SIG-M5 treated with dmso at 0.1 percent for 504 hours (cell line): ENCODE data around the gene TSBP1.
"Not testable (repeated sequence)": the region's sequence is repeated elsewhere in the genome, so short reads cannot be mapped to it uniquely, and the experiment has no call there.

Source experiments
- DNase-seq: peaks from one replicate; lab custom pipeline; 2025; ENCODE audit not compliant: unreplicated experiment; lab: John Stamatoyannopoulos, UW

The TSBP1 gene

DNA sequence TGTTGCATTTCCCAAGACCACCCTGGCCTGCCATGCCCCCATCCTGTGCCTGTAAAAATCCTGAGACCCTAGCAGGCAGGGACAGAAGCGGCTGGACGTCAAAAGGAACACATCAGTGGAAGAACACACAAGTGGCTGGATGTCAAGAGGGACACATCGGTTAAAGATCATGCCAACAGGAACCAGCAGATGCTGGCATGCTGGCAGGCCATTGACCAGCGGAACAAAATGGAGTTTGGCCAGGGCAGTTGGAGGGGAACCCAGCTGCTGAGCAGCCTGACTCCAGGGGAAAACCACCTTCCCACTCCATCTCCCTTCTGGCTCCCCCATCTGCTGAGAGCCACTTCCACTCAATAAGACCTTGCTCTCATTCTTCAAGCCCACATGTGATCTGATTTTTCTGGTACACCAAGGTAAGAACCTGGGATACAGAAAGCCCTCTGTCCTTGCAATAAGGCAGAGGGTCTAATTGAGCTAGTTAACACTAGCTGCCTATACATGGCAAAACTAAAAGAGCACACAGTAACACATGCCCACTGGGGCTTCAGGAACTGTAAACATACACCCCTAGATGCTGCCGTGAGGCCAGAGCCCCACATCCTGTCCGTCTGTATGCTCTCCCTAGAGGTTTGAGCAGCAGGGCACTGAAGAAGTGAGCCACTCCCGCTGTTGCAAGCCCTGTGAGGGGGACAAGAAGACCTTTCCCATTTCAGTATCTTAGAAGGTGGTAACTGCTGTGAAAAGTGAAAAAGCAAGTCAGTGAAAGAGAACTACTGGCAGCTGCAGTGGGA is 4.2 kb upstream of the TSBP1 start:
- no peak for DNase-seq

DNA sequence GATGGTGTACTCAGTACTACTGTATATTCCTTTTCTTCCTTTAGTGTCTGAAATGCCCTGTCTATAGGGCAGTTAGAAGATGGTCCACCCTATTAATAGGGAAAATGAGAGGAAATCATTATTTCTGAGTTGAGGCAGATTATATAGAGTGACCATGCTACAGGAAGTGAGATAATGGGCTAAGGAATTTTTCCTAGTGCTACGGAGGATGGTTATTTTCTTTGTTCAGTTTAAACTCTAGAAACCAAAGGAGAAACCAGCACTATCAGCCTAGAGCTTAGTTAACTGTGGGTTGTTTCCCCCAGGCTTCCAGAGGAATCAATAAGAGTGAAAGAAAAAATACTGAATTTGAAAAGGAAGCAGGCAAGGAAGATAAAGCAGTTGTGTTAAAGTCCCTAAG is 474 bp downstream of the TSBP1 start:
- no peak for DNase-seq

DNA sequence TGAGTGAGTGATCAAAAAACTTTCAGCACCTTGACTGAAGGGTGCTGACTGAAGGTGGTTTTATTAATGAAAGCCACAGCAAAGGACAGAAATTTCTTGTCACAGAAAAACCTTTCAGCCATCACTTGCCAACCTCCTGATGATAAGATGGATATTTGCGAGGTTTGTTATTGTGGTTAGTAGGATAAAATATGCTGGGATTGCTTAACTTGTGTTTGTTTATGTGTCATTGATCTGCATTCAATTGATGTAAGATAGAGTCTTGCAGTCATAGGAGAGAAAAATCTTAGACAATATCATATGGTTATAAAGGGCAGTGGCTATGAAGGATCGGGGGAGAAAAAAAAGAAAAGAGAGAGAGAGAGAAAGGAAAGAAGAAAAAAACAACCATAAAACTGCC is 1.2 kb downstream of the TSBP1 start:
- DNase-seq: no peak

DNA sequence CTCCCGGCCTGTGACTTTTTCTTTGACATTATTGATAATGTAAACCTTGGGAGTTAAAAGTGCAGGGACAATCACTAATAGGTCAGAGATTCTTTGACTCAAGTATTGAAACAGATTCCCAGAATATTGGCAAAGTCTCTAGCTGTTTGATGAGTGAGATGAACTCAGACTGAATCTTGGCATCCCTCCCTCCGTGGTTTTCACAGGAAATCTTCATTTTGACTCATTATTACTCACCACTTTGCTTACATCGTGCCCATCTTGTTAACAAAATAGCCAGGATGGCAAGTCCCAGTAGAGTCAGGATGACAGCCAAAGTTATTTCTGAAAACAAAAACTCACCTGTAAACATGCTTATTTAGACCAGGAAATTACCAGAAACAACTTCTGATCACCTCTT is 2.0 kb downstream of the TSBP1 start:
- DNase-seq: no peak

DNA sequence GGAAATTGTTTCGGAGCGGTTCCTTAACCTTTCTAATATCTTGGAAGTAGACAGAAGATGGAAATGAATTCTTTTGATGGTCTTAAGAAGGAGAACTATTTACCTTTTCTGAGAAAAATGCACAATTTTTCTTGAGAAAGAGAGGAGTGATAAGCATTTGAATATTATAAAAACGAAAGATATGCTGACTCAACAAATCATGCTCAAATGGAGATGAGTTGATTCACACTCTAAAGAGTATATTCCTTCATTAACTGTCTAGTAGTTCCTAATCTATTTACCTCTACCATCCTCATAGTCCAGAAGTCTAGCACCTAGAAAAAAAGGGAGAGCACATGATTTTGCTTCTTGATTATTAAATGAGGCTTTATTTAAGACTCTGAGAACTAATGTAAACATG is 4.1 kb downstream of the TSBP1 start:
- DNase-seq: no peak

DNA sequence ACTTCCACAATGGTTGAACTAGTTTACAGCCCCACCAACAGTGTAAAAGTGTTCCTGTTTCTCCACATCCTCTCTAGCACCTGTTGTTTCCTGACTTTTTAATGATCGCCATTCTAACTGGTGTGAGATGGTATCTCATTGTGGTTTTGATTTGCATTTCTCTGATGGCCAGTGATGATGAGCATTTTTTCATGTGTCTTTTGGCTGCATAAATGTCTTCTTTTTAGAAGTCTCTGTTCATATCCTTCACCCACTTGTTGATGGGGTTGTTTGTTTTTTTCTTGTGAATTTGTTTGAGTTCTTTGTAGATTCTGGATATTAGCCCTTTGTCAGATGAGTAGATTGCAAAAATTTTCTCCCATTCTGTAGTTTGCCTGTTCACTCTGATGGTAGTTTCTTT is 12.5 kb downstream of the TSBP1 start:
- not testable (repeated sequence) for DNase-seq

DNA sequence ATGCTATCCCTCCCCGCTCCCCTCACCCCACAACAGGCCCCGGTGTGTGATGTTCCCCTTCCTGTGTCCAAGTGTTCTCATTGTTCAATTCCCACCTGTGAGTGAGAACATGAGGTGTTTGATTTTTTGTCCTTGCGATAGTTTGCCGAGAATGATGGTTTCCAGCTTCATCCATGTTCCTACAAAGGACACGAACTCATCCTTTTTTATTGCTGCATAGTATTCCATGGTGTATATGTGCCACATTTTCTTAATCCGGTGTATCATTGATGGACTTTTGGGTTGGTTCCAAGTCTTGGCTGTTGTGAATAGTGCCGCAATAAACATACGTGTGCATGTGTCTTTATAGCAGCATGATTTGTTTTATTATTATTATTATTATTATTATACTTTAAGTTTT is 13.2 kb downstream of the TSBP1 start:
- not testable (repeated sequence) for DNase-seq

DNA sequence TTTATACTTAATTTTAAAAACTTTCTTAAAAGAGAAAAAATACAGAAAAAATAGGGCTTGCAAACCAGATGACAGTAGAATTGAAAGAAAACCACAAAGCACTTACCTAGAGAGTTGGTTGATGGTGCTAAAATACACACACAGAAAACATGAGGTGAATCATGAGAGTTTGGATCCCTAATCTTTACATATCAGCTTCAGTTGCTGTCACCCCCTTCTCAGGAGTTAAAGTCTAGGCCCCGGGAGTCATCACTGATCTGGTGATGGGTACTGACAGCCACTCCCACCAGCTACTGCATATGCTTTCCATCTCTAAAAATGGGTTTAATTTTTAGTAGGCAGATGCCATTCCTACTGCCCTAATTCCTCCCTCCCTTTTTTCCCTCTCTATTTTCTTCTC is 16.7 kb downstream of the TSBP1 start:
- no peak for DNase-seq

DNA sequence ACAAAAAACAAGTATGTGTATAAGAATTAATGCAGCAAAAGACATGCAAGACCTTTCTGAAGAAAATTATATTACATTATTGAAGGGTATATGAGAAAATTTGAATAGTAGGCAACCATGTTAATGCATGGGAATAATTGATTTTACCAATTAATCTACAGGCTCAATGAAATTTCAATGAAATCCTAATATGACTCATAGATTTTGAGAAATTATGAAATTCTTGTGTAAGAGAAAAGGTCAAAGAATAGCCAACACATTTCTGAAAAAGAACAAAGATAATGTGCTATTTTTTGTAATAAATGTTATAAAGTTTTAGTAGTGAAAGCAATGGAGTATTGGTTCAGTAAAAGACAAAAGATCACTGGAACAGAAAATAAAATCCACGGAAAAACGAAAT is 18.4 kb downstream of the TSBP1 start:
- DNase-seq: no peak

DNA sequence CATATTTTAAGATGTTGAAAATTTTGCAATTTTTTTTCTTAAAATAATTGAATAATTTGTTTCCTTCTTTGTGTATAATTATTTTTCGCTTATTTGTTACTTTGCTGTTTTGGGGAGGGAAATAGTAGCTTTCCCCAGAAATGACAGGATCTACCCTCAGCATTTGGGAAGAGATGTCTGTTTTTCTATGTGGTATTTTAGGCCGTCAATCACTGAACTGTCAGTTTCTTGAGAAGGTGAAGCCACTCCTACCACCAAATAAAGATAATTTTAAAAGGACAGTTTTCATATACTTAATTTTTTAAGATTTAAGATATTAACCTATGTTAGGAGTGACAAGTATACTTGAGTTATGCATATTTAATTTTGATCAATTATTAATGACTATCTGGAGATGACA is 31.5 kb downstream of the TSBP1 start:
- no peak for DNase-seq

DNA sequence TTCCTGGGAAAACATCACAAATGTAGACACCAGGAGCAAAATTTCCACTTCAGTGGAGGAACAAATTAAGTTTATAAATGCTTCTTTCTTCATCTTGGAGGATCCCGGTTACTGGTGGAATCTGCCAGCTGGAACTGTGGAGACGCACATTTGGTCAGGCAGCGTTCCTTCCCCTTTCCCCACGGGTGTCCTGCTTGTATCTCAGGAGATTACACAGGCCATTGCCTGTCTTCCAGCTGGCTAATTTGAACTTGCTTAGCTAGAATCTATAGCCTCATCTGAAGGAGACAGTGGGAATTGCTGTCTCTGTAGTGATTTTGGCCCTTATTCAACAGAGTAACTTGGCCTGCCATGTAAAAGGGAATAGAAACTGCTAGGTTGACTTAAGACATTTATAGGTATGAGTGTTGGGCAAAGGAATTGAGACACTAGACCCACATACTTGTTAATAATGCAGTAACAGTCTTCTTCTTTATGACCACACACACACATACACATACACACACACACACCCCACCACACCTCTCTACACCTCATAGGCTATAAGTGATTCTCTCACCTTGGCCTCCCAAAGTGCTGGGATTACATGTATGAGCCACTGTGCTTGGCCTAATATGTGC is 34.4 kb downstream of the TSBP1 start:
- DNase-seq: no peak

DNA sequence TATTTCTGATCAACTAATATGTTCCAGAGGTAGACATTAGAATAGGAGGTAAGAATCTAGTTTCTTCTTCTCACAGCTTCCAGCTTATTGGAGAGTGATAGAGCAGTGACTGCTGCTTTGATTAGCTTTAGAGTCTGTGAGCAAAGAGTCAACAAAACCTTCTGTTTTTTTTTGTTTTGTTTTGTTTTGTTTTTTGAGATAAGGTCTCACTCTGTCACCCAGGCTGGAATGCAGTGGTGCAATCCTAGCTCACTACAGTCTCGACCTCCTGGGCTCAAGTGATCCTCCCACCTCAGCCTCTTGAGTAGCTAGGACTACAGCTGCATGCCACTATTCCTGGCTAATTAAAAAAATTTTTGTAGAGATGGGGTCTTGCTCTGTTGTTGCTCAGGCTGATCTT is 39.3 kb downstream of the TSBP1 start:
- no peak for DNase-seq

DNA sequence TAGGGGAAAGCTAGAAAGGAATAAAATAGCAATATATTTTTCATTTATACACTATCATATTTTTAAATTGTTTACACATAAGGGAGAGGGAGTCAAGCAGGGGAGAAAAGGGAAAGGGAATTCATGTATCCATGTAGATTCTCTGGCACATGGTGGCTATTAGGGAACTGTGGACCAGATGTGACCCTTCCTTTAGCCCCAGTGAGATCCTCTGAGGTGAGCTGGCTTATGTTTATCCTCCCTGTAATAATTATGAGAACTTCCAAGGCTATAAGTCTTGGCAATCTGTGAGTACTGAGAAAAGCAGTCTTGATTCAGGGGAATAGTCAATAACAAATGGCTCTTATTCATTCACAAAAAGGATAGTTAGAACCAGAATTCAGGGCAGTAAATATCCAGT is 42.6 kb downstream of the TSBP1 start:
- no peak for DNase-seq

DNA sequence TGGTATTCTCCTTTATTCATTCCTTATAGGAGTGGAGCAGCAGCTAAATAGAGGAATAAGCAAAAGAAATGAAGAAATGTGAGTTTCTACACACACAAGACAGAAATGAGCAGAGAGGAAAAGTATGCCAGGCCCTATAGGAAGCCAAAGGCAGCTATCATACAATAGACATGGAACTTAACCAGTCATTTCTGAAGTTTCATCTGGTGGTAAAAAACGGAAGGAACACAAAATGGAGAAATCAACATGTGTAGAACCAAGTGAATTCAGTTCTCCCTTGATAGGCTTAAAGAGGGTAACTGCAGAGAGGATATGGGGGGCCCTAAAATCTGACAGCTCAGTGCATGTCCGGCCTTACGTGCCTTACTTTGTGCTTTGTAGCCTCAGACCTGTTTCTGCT is 44.6 kb downstream of the TSBP1 start:
- peak; percentile 37 for DNase-seq

DNA sequence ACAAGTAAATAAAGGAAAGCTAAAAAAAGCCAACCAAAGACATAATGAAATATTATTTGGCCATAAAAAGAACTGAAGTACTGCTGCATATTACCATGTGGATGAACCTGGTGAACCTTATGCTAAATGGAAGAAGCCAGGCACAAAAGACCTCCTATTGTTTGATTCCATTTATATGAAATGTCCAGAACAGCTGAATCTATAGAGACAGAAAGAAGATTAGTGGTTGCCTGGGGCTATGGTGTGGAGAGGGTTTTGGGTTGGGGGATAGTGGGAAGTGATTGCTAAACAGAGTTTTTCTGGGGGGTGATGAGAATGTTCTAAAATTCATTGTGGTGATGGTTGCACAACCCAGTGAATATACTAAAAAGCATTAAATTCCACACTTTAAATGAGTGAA is 53.2 kb downstream of the TSBP1 start:
- no peak for DNase-seq

DNA sequence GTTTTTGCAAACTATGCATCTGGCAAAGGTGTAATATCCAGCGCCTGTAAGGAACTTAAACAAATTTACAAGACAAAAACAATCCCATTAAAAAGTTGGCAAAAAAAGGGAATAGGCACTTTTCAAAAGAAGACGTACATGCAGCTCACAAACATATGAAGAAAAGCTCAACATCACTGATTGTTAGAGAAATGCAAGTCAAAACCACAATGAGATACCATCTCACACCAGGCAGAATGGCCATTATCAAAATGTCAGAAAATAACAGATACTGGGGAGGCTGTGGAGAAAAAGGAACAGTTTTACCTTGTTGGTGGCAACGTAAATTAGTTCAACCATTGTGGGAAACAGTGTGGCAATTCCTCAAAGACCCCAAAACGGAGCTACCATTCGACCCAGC is 54.2 kb downstream of the TSBP1 start:
- no peak for DNase-seq

DNA sequence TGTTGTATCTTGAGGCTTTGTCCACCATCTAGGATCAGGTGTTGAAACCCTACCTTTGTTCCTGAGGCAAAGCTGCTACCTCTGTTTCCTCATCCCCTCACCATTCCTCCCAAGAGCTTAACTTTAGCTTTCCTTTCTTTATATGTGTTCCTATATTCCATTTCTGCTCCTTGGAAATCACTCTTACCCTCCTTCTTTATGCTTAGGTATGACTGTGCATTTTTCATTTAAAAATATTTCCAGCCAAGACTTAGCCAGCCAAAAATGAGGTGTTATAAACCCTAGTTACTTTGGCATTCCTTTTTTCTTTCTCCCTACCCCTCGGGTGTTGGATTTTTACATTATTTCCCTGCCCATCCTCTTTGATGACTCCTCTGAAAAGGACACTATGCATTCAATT is 57.7 kb downstream of the TSBP1 start:
- DNase-seq: no peak

DNA sequence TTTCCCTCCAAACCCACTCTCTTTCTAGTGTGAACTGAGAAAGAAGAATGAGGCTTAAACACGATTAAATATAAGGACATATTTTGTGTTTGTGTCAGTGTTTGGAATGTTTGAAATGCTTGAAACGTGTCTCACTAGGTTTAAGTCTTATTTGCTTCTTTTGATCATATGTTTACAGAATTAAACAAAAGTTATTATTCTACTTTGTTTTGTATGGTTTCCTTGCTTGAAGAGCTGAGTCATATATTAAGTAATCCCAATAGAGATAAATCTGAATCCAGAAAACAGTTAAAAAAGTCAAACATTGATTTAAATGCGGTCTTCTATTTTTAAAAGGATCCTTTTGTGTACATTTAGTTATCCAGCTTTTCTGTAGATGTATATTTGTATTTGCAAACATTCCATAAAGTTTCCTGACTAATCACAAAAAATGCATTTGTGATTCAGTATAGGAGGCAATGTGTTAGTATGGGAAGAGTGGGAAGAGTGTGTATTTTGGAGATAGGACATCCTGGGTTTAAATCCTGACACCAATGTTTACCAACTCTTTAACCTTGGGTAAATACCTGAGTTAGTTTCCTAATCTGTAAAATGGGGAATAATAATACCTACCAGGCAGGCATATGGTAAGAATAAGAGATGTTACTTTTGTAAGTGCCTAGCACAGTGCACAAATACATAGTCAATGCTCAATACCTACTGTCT is 72.9 kb downstream of the TSBP1 start:
- no peak for DNase-seq

DNA sequence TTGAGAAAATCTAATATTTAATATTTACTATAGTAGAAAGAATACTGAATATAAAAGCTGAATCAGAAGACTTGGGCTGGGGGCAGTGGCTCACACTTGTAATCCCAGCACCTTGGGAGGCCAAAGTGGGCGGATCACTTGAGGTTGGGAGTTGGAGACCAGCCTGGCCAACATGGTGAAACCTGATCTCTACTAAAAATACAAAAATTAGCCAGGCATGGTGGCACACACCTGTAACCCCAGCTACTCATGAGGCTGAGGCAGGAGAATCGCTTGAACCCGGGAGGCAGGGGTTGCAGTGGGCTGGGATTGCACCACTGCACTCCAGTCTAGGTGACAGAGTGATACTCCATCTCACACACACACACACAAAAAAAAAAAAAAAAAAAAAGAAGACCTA is 76.7 kb downstream of the TSBP1 start:
- DNase-seq: not testable (repeated sequence)

DNA sequence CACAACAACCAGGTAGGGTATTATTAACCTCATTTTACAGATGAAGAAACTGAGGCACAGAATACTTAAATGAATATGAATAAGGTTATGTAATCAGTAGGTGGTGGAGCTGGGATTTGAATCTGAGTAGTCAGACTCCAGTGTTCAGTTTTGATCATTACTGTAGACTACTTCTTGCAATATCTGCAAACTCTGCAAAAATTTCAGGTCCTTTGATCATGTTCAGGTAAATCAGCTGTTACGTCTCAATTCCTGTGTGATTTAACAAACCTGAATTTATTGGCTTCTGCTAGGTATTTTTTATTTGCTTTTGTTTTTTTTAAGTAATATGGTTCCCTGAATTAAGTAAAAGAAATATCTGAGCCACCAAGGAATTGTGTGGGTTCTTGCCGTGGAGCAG is 77.1 kb downstream of the TSBP1 start:
- DNase-seq: no peak

DNA sequence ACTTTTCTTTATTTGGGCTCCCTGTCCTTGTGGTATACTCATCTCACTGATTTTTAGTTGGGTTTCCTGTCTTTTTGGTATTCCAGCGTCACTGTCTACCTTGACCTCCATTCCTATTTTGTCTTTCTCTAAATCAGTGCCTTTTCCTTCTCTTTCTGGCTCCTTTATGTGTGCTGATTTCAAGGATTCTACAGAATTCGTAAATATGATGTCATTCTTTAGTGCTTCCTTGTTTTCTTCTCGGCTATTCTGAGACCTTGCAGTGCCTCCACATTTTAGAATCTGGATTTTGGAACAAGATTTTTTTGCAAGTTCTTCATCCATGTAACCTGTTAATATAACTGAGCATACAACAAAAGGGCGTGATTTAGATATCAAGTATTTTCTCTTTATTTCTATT is 78.0 kb downstream of the TSBP1 start:
- DNase-seq: no peak

DNA sequence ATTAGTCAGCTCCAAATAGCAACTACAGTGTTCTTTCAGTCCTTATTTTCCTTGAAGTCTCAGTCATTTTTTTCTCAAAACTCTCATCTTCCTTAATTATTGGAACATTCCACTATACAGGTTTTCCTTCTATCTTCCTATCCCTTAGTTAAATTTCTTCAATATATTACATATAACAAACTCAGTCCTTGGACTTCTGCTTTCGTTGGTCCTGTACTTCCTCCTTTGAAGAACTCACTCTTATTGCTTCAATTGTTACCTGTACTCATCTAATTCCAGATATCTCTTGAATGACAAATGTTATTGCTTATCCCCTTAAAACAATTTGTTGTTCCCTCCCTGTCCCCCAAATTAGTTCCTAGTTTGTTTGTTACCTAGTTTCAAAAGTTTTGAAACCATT is 80.2 kb downstream of the TSBP1 start:
- DNase-seq: peak; percentile 17
